Measurements from ENCODE around the gene RYR3.

RYR3 gene

GRCh38 chr15:33492434-33493052 lies 181.8 kb downstream of the RYR3 start:
- TF ChIP-seq CTCF (IDR thresholded peaks at IDR 0.05; ENCODE audit: control insufficient read depth, insufficient read depth, low read depth, low read length, missing control alignments), result no peak
- H3K4me3 ChIP-seq (ENCODE audit: control insufficient read depth, low read depth, low read length), result no peak overlapping the region
- no peak for DNase-seq (ENCODE audit: low read depth)

- TF ChIP-seq CTCF (IDR thresholded peaks at IDR 0.05; ENCODE audit: control insufficient read depth, insufficient read depth, low read depth, low read length, missing control alignments), result no peak
- no peak for DNase-seq (ENCODE audit: low read depth)
- H3K4me3 ChIP-seq (ENCODE audit: control insufficient read depth, low read depth, low read length), result no peak overlapping the region
These were observed 183.5 kb downstream of the RYR3 start for GRCh38 chr15:33494306-33494705.

- H3K4me3 ChIP-seq (ENCODE audit: control insufficient read depth, low read depth, low read length), result no peak overlapping the region
- TF ChIP-seq CTCF (IDR thresholded peaks at IDR 0.05; ENCODE audit: control insufficient read depth, insufficient read depth, low read depth, low read length, missing control alignments), result no peak
- DNase-seq (ENCODE audit: low read depth), result no peak
These were observed 189.8 kb downstream of the RYR3 start for GRCh38 chr15:33500432-33501195.

GRCh38 chr15:33503681-33504080 lies 192.9 kb downstream of the RYR3 start:
- TF ChIP-seq CTCF (IDR thresholded peaks at IDR 0.05; ENCODE audit: control insufficient read depth, insufficient read depth, low read depth, low read length, missing control alignments), result no peak
- no peak overlapping the region for H3K4me3 ChIP-seq (ENCODE audit: control insufficient read depth, low read depth, low read length)
- DNase-seq (ENCODE audit: low read depth), result no peak

- DNase-seq (ENCODE audit: low read depth), result no peak
- no peak for TF ChIP-seq CTCF (IDR thresholded peaks at IDR 0.05; ENCODE audit: control insufficient read depth, insufficient read depth, low read depth, low read length, missing control alignments)
- no peak overlapping the region for H3K4me3 ChIP-seq (ENCODE audit: control insufficient read depth, low read depth, low read length)
These were observed 196.1 kb downstream of the RYR3 start for GRCh38 chr15:33506781-33507296.

- no peak for DNase-seq (ENCODE audit: low read depth)
- no peak for TF ChIP-seq CTCF (IDR thresholded peaks at IDR 0.05; ENCODE audit: control insufficient read depth, insufficient read depth, low read depth, low read length, missing control alignments)
- H3K4me3 ChIP-seq (ENCODE audit: control insufficient read depth, low read depth, low read length), result no peak overlapping the region
These were observed 197.9 kb downstream of the RYR3 start for GRCh38 chr15:33508703-33509102.

Measured in AG09309 (cell line).